ENCODE results near the gene NME4. TPM values are rescaled to one million over a fixed set of nuclear protein-coding genes. Genes with fewer than 3 reads are reported as not detected.

NME4 gene
- total RNA-seq, 4 donors from 2014 or later, result 114 to 158 (median 124) TPM

- H3K4me1 ChIP-seq, result peaks cover 26 to 54% (median 53%) of the 10 kb centered on the region in 4 donors
- H3K27ac ChIP-seq (replicated peaks in 1 of 4), result peak overlapping the region; percentile 91 to 97 (median 94)
- TF ChIP-seq POLR2A (IDR thresholded peaks at IDR 0.05; ENCODE audit: low read depth) (peak; percentile 61), CTCF (IDR thresholded peaks at IDR 0.05) (no peak), EP300 (IDR thresholded peaks at IDR 0.05) (no peak), POLR2AphosphoS5 (IDR thresholded peaks at IDR 0.05) (peak; percentile 87 to 92)
- peak; percentile 94 for DNase-seq (ENCODE audit: extremely low spot score)
- H3K9me3 ChIP-seq, result no peaks in the 10 kb centered on the region
- H3K36me3 ChIP-seq, result peaks cover 0 to 2% (median 0%) of the 10 kb centered on the region in 4 donors
- H3K27me3 ChIP-seq, result no peaks in the 10 kb centered on the region
- WGBS, result 28% methylated on average over 20 of the region's 20 CpGs
- intact Hi-C loops (cut with DNase I), result loop anchor here (10.0 kb wide), 1 partner anchor 101 kb away; the partner anchor contains the start of gene CAPN15
- H3K4me3 ChIP-seq, result peak overlapping the region; percentile 80 to 87 (median 82)
These were observed 27.1 kb downstream of the NME4 start for GRCh38 chr16:424033-424622.

GRCh38 chr16:424623-425081 lies 27.7 kb downstream of the NME4 start:
- no peak for DNase-seq (ENCODE audit: extremely low spot score)
- Histone ChIP-seq H3K4me1 (peaks cover 26 to 59% (median 57%) of the 10 kb centered on the region in 4 donors), H3K4me3 (peak overlapping the region; percentile 80 to 87 (median 82)), H3K9me3 (no peaks in the 10 kb centered on the region), H3K27me3 (no peaks in the 10 kb centered on the region), H3K27ac (replicated peaks in 1 of 4) (peak overlapping the region; percentile 91 to 97 (median 94)), H3K36me3 (peaks cover 0 to 4% (median 0%) of the 10 kb centered on the region in 4 donors)
- TF ChIP-seq POLR2A (IDR thresholded peaks at IDR 0.05; ENCODE audit: low read depth) (peak; percentile 39), EP300 (IDR thresholded peaks at IDR 0.05) (peak; percentile 27), POLR2AphosphoS5 (IDR thresholded peaks at IDR 0.05) (no peak), CTCF (IDR thresholded peaks at IDR 0.05) (no peak)
- intact Hi-C loops (cut with DNase I), result loop anchor here (10.0 kb wide), 1 partner anchor 100 kb away; the partner anchor contains the start of gene CAPN15
- 12% methylated on average over 19 of the region's 31 CpGs for WGBS

- Histone ChIP-seq H3K4me1 (peaks cover 26 to 64% (median 61%) of the 10 kb centered on the region in 4 donors), H3K36me3 (peaks cover 0 to 4% (median 0%) of the 10 kb centered on the region in 4 donors), H3K9me3 (no peaks in the 10 kb centered on the region), H3K4me3 (peak within 1 kb of the TSS; percentile 80 to 87 (median 82)), H3K27ac (replicated peaks in 1 of 4) (peak within 1 kb of the TSS; percentile 91 to 97 (median 94)), H3K27me3 (no peaks in the 10 kb centered on the region)
- peak; percentile 94 for DNase-seq (ENCODE audit: extremely low spot score)
- intact Hi-C loops (cut with DNase I), result loop anchor here (10.0 kb wide), 1 partner anchor 100 kb away; the partner anchor contains the start of gene CAPN15
- 0% methylated on average over 2 of the region's 77 CpGs for WGBS
- TF ChIP-seq POLR2A (IDR thresholded peaks at IDR 0.05; ENCODE audit: low read depth) (peak; percentile 83), CTCF (IDR thresholded peaks at IDR 0.05) (peak in 2 of 3 experiments; percentile 17 to 18), EP300 (IDR thresholded peaks at IDR 0.05) (no peak), POLR2AphosphoS5 (IDR thresholded peaks at IDR 0.05) (peak; percentile 90 to 96)
These were observed 28.2 kb downstream of the NME4 start, which contains the start of gene RAB11FIP3 for GRCh38 chr16:425082-425718. Gene RAB11FIP3, plus strand, starts transcription at chr16:425649. Its CDS starts 358 bp downstream, at chr16:426007.

DNA sequence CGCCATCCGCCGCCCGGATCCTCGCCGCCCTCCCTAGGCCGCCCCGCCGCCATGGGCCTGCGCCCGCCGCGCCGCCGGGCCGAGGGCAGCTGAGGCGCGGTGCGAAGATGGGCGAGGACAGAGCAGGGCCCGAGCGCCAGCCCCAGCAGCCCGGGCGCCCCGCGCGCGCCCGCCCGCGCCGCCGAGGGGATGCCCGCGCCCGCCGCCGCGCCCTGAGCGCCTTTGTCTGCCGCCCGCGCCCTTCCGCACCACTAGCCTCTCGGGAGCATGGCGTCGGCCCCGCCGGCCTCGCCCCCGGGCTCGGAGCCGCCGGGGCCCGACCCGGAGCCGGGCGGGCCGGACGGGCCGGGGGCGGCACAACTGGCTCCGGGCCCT lies 28.7 kb downstream of the NME4 start:
- intact Hi-C loops (cut with DNase I), result loop anchor here (10.0 kb wide), 1 partner anchor 99 kb away; the partner anchor contains the start of gene CAPN15
- Histone ChIP-seq H3K27ac (replicated peaks in 1 of 4) (peak overlapping the region; percentile 91 to 97 (median 94)), H3K9me3 (no peaks in the 10 kb centered on the region), H3K4me3 (peak overlapping the region; percentile 80 to 87 (median 82)), H3K36me3 (peaks cover 0 to 4% (median 0%) of the 10 kb centered on the region in 4 donors), H3K27me3 (no peaks in the 10 kb centered on the region), H3K4me1 (peaks cover 26 to 67% (median 63%) of the 10 kb centered on the region in 4 donors)
- TF ChIP-seq POLR2A (IDR thresholded peaks at IDR 0.05; ENCODE audit: low read depth) (no peak), EP300 (IDR thresholded peaks at IDR 0.05) (no peak), CTCF (IDR thresholded peaks at IDR 0.05) (no peak), POLR2AphosphoS5 (IDR thresholded peaks at IDR 0.05) (no peak)
- no peak for DNase-seq (ENCODE audit: extremely low spot score)
- WGBS, result no CpG with 5 or more reads among the region's 63 CpGs

Data from esophagus muscularis mucosa (tissue), 4 donors.